HG03196 (cell line): ENCODE measurements around the gene ADD2.
"Not testable (repeated sequence)": the region's sequence is repeated elsewhere in the genome, so short reads cannot be mapped to it uniquely, and the experiment has no call there.

Source experiments
- ATAC-seq: cut with Tn5 transposase; IDR thresholded peaks from one replicate; pipeline ENCODE4 v1.9.1; 2021; ENCODE audit not compliant: unreplicated experiment

The ADD2 gene

GRCh38 chr2:70647873-70648481 is 120.0 kb downstream of the ADD2 start:
- ATAC-seq, result peak; percentile 58

GRCh38 chr2:70646420-70646818 is 121.6 kb downstream of the ADD2 start:
- ATAC-seq, result no peak

GRCh38 chr2:70645733-70646419 is 122.1 kb downstream of the ADD2 start:
- ATAC-seq, result no peak

GRCh38 chr2:70643715-70644114 is 124.3 kb downstream of the ADD2 start:
- ATAC-seq, result no peak

GRCh38 chr2:70641263-70641784 is 126.7 kb downstream of the ADD2 start:
- no peak for ATAC-seq

- no peak for ATAC-seq
These were observed 128.1 kb downstream of the ADD2 start for GRCh38 chr2:70639841-70640436.

- no peak for ATAC-seq
These were observed 129.4 kb downstream of the ADD2 start for GRCh38 chr2:70638561-70638960.

- ATAC-seq, result no peak
These were observed 134.5 kb downstream of the ADD2 start for GRCh38 chr2:70633508-70633907.

GRCh38 chr2:70632966-70633365 is 135.0 kb downstream of the ADD2 start:
- ATAC-seq, result no peak

- ATAC-seq, result no peak
These were observed 135.6 kb downstream of the ADD2 start for GRCh38 chr2:70632388-70632787.

GRCh38 chr2:70630761-70631160 is 137.2 kb downstream of the ADD2 start:
- ATAC-seq, result no peak

- no peak for ATAC-seq
These were observed 140.6 kb downstream of the ADD2 start for GRCh38 chr2:70627211-70627898.

- no peak for ATAC-seq
These were observed 141.6 kb downstream of the ADD2 start for GRCh38 chr2:70626254-70626990.

- ATAC-seq, result not testable (repeated sequence)
These were observed 146.5 kb downstream of the ADD2 start for GRCh38 chr2:70621536-70621935.

- ATAC-seq, result no peak
These were observed 148.0 kb downstream of the ADD2 start for GRCh38 chr2:70620020-70620419.

- ATAC-seq, result no peak
These were observed 148.8 kb downstream of the ADD2 start for GRCh38 chr2:70619167-70619566.

GRCh38 chr2:70616168-70616694 is 151.8 kb downstream of the ADD2 start:
- no peak for ATAC-seq

- no peak for ATAC-seq
These were observed 152.8 kb downstream of the ADD2 start for GRCh38 chr2:70615222-70615621.

GRCh38 chr2:70613521-70613920 is 154.5 kb downstream of the ADD2 start:
- no peak for ATAC-seq

GRCh38 chr2:70612574-70612973 is 155.4 kb downstream of the ADD2 start:
- no peak for ATAC-seq

GRCh38 chr2:70608373-70608772 is 159.6 kb downstream of the ADD2 start:
- ATAC-seq, result no peak
